SU-DHL-6 (cell line): ENCODE measurements around the gene FGL2.
"Not testable (repeated sequence)": the region's sequence is repeated elsewhere in the genome, so short reads cannot be mapped to it uniquely, and the experiment has no call there.

Source experiments
- H2AFZ ChIP-seq: fragments of 200-600 bp; sonication (generic); 2 replicates; pipeline ENCODE4 v1.6.1; 2014; ENCODE audit warnings: low read depth, mild to moderate bottlenecking, moderate library complexity, mixed read lengths, antibody characterized with exemption, low read length; ENCODE audit not compliant: severe bottlenecking
- H3F3A ChIP-seq: fragments of 200-600 bp; shearing (Covaris generic); 2 replicates; pipeline ENCODE4 v1.6.0; 2016; ENCODE audit warnings: antibody characterized with exemption, mild to moderate bottlenecking; ENCODE audit not compliant: insufficient read depth
- H3K27ac ChIP-seq: fragments of 200-600 bp; sonication (generic); 2 replicates; pipeline ENCODE4 v1.5.1; 2016; ENCODE audit warnings: low read depth, mild to moderate bottlenecking, low read length, moderate library complexity, mixed read lengths
- H3K27me3 ChIP-seq: fragments of 200-600 bp; sonication (generic), shearing (Covaris generic); 2 replicates; pipeline ENCODE4 v1.6.0; 2014; ENCODE audit warnings: mild to moderate bottlenecking, low read length
- H3K36me3 ChIP-seq: fragments of 200-600 bp; sonication (generic); 2 replicates; pipeline ENCODE4 v1.6.1; 2014; ENCODE audit warnings: mild to moderate bottlenecking, low read length, mixed read lengths
- H3K4me2 ChIP-seq: fragments of 300-600, 200-600 bp; shearing (Covaris generic), sonication (generic); 2 replicates; pipeline ENCODE4 v1.6.0; 2014; ENCODE audit warnings: low read length, low read depth, mild to moderate bottlenecking; ENCODE audit not compliant: poor library complexity, severe bottlenecking
- H3K4me3 ChIP-seq: fragments of 200-600 bp; sonication (generic); 2 replicates; pipeline ENCODE4 v1.5.1; 2014; ENCODE audit warnings: antibody characterized with exemption, low read length, mild to moderate bottlenecking, mixed read lengths; ENCODE audit not compliant: insufficient read depth, poor library complexity, severe bottlenecking
- H3K79me2 ChIP-seq: fragments of 200-600 bp; sonication (generic); 2 replicates; pipeline ENCODE4 v1.6.1; 2014; ENCODE audit warnings: mild to moderate bottlenecking, low read length, moderate library complexity; ENCODE audit not compliant: insufficient read depth
- H3K9ac ChIP-seq: fragments of 200-600 bp; sonication (generic); 2 replicates; pipeline ENCODE4 v1.7.0; 2014; ENCODE audit warnings: mild to moderate bottlenecking, low read length
- H3K9me2 ChIP-seq: fragments of 200-600 bp; sonication (generic); replicated peaks from 2 replicates; pipeline ENCODE4 v1.6.1; 2014; ENCODE audit warnings: low read length; ENCODE audit not compliant: insufficient read depth
- H3K9me3 ChIP-seq: fragments of 200-600 bp; sonication (generic); 2 replicates; pipeline ENCODE4 v1.6.1; 2014; ENCODE audit warnings: low read length, mixed read lengths; ENCODE audit not compliant: insufficient read depth
- H4K20me1 ChIP-seq: fragments of 200-600 bp; sonication (generic); 2 replicates; pipeline ENCODE4 v1.6.1; 2014; ENCODE audit warnings: low read depth, mild to moderate bottlenecking, antibody characterized with exemption, low read length, moderate library complexity, mixed read lengths
- CTCF ChIP-seq: fragments of 200-600 bp; sonication (generic); IDR thresholded peaks from one replicate; pipeline ENCODE4 v1.5.1; 2017; ENCODE audit warnings: antibody characterized with exemption, mild to moderate bottlenecking, low read length, moderate library complexity; ENCODE audit not compliant: insufficient read depth, poor library complexity, severe bottlenecking
- EZH2phosphoT487 ChIP-seq: fragments of 200-600 bp; sonication (generic), shearing (Covaris generic); conservative IDR thresholded peaks from 2 replicates; pipeline ENCODE4 v1.6.1; 2018; ENCODE audit warnings: mild to moderate bottlenecking, antibody characterized with exemption, low read length, moderate library complexity, mixed read lengths

Gene FGL2

GRCh38 chr7:77238703-77239136 lies 39.1 kb upstream of the FGL2 start:
- Histone ChIP-seq H3F3A (no peaks in the 10 kb centered on the region), H3K4me3 (no peak overlapping the region), H3K36me3 (no peaks in the 10 kb centered on the region), H3K27me3 (no peaks in the 10 kb centered on the region), H3K9me3 (no peaks in the 10 kb centered on the region), H3K4me2 (no peak overlapping the region), H3K27ac (no peak overlapping the region), H4K20me1 (no peaks in the 10 kb centered on the region), H3K79me2 (no peaks in the 10 kb centered on the region), H3K9me2 (no peaks in the 10 kb centered on the region), H2AFZ (no peak overlapping the region), H3K9ac (no peak overlapping the region)
- TF ChIP-seq CTCF, result no peak
- no peak for TF ChIP-seq EZH2phosphoT487

DNA sequence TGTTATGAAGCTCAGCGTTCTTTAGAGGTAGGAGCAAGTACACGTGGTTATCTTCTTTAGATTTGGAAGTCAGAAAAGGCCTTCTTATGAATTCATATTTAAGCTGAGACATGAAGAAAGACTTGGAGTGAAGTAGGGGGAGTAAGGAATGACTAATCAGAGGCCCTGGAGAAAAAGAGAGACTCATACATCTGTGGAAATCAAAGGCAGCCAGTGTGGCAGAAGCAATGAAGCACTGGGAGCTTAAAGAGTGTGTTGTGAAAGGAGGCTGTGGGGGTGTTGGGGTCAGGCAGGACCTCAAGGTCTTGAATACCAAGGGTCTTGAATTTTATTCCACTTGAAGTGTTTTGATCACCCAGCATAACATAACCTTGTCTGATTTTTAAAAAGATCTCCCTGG lies 35.7 kb upstream of the FGL2 start:
- Histone ChIP-seq H3K36me3 (no peaks in the 10 kb centered on the region), H3K79me2 (no peaks in the 10 kb centered on the region), H3K4me3 (no peak overlapping the region), H3K27ac (no peak overlapping the region), H2AFZ (no peak overlapping the region), H3K9me3 (no peaks in the 10 kb centered on the region), H3K9me2 (no peaks in the 10 kb centered on the region), H3F3A (no peaks in the 10 kb centered on the region), H3K27me3 (no peaks in the 10 kb centered on the region), H3K4me2 (no peak overlapping the region), H4K20me1 (no peaks in the 10 kb centered on the region), H3K9ac (no peak overlapping the region)
- no peak for TF ChIP-seq EZH2phosphoT487
- TF ChIP-seq CTCF, result no peak

DNA sequence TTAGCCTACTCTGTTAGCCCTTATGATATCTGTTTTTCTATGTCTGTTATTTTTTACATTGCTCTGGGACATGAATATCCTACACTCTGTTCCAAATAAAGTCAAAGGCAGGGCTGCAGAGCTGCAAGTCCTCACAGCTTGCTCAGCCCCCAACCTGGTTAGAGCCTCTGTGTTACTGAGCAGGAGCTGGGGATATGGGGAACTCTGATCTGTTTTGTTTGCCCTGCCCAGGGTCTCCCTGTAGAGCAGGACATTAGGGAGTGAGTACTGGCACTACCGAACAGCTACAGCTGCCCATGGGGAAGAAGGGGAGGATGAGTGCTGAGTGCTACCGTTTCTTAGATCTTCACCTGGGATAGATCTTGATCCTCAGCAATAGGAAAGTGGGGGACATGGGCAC lies 32.8 kb upstream of the FGL2 start:
- Histone ChIP-seq H3K9me3 (no peaks in the 10 kb centered on the region), H3K4me2 (no peak overlapping the region), H3K27ac (no peak overlapping the region), H3K79me2 (no peaks in the 10 kb centered on the region), H3K36me3 (no peaks in the 10 kb centered on the region), H3F3A (no peaks in the 10 kb centered on the region), H2AFZ (no peak overlapping the region), H3K27me3 (no peaks in the 10 kb centered on the region), H4K20me1 (no peaks in the 10 kb centered on the region), H3K9me2 (no peaks in the 10 kb centered on the region), H3K4me3 (no peak overlapping the region), H3K9ac (no peak overlapping the region)
- TF ChIP-seq EZH2phosphoT487 (no peak), CTCF (no peak)

DNA sequence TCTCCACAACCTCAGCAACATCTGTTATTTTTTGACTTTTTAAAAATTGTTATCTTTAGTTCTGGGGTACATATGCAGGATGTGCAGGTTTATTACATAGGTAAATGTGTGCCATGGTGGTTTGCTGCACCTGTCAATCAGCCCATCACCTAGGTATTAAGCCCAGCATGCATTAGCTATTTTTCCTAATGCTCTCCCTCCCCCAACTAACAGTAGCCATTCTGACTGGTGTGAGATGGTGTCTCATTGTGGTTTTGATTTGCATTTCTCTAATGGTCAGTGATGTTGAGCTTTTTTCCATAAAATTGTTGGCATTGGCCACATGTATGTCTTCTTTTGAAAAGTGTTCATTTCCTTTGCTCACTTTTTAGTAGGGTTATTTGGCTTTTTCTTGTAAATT lies 29.2 kb upstream of the FGL2 start:
- not testable (repeated sequence) for H3F3A ChIP-seq, H3K27ac ChIP-seq, H3K4me2 ChIP-seq, H3K36me3 ChIP-seq, H2AFZ ChIP-seq, H3K79me2 ChIP-seq, H3K9me3 ChIP-seq, H3K4me3 ChIP-seq, H3K9ac ChIP-seq, H4K20me1 ChIP-seq, H3K27me3 ChIP-seq, H3K9me2 ChIP-seq
